ENCODE data around the gene LIMS2. TPM values are rescaled to one million over a fixed set of nuclear protein-coding genes. Genes with fewer than 3 reads are reported as not detected.
A peak's percentile ranks its signal among the peaks of the same experiment; 100 is the strongest.

Gene LIMS2
- total and polyA plus RNA-seq, 2 experiments from 2014 or later = 1.6 to 3.5 TPM

GRCh38 chr2:127635380-127636237 lies 39.7 kb downstream of the LIMS2 start (continued):
- no peak for TF ChIP-seq ZNF462 (CRISPR knock-in tag; IDR thresholded peaks at IDR 0.05)
- TF ChIP-seq CTCF (conservative IDR thresholded peaks at IDR 0.05; ENCODE audit: low read depth in 2 of 2) = peak in 1 of 2 experiments; percentile 20; a peak in 1 of 4 replicates

GRCh38 chr2:127634626-127635379 lies 40.5 kb downstream of the LIMS2 start:
- H3K4me2 ChIP-seq = no peak overlapping the region
- H3F3A ChIP-seq (replicated peaks; ENCODE audit: low read depth) = no peaks in the 10 kb centered on the region
- no peaks in the 10 kb centered on the region for H3K36me3 Mint-ChIP-seq (ENCODE audit: low read depth)
- no peaks in the 10 kb centered on the region for H3K9me3 Mint-ChIP-seq
- no peaks in the 10 kb centered on the region for H3K79me2 ChIP-seq (replicated peaks; ENCODE audit: insufficient read depth)
- no peak for ATAC-seq
- H3K27me3 Mint-ChIP-seq (ENCODE audit: insufficient read depth, low read depth, poor library complexity) = peaks cover 1% of the 10 kb centered on the region
- H2AFZ ChIP-seq = no peak overlapping the region
- H3K4me3 ChIP-seq = no peak overlapping the region
- H3K36me3 ChIP-seq (ENCODE audit: insufficient read depth) = no peaks in the 10 kb centered on the region
- no peaks in the 10 kb centered on the region for H3K9me2 ChIP-seq (ENCODE audit: insufficient read depth)
- no peak overlapping the region for H3K4me3 Mint-ChIP-seq
- no peaks in the 10 kb centered on the region for H4K20me1 ChIP-seq (replicated peaks; ENCODE audit: insufficient read depth)
- H3K27ac Mint-ChIP-seq = no peak overlapping the region
- H3K27ac ChIP-seq (ENCODE audit: low read depth) = no peak overlapping the region
- H3K4me1 Mint-ChIP-seq = peaks cover 7% of the 10 kb centered on the region; the same call in 1 of the 3 replicates
- H3K27me3 ChIP-seq (ENCODE audit: insufficient read depth) = no peaks in the 10 kb centered on the region
- peaks cover 10% of the 10 kb centered on the region; the same call in 1 of the 2 replicates for H3K4me1 ChIP-seq (ENCODE audit: insufficient read depth)
- DNase-seq (ENCODE audit: low spot score) = no peak
- TF ChIP-seq CREB1 (CRISPR knock-in tag; IDR thresholded peaks at IDR 0.05; ENCODE audit: low read depth) (no peak), ETS1 (IDR thresholded peaks at IDR 0.05) (no peak), POLR2AphosphoS5 (IDR thresholded peaks at IDR 0.05; ENCODE audit: low read depth) (no peak), STAT1 (IDR thresholded peaks at IDR 0.05; ENCODE audit: unreplicated experiment) (no peak)
